Heart right ventricle (tissue), 16 donors: Measurements from ENCODE around the gene ECHDC1. TPM values are rescaled to one million over a fixed set of nuclear protein-coding genes. Genes with fewer than 3 reads are reported as not detected.
A peak's percentile ranks its signal among the peaks of the same experiment; 100 is the strongest.

Source experiments
- ATAC-seq, 8 donors: fragments of 200-7000 bp; cut with Tn5 transposase; one replicate each; pipeline ENCODE4 v1.9.1; 2020; ENCODE audit warnings: mild to moderate bottlenecking in 8 of 8, moderate library complexity in 8 of 8, moderate number of reproducible peaks in 1 of 8
- DNase-seq, 2 donors: peaks; one replicate each; pipeline ENCODE4 v3.0.0-alpha.2; 2020
- H3K27ac ChIP-seq, 10 donors: fragments of 200-600 bp; sonication (generic) in 2 of 10; one replicate each; pipeline versions ENCODE4 v1.5.0 to v1.8.0; 2020 to 2022; ENCODE audit warnings: mild to moderate bottlenecking in 3 of 10
- H3K27me3 ChIP-seq, 7 donors: fragments of 200-600 bp; one replicate each; pipeline ENCODE4 v1.8.0; 2021 to 2022; ENCODE audit warnings: mild to moderate bottlenecking in 2 of 7
- H3K36me3 ChIP-seq, 9 donors: fragments of 200-600 bp; sonication (generic) in 1 of 9; one replicate each; pipeline versions ENCODE4 v1.5.0 to v1.8.0; 2020 to 2022; ENCODE audit warnings: mild to moderate bottlenecking in 2 of 9
- H3K4me1 ChIP-seq, 9 donors: fragments of 200-600 bp; sonication (generic) in 1 of 9; one replicate each; pipeline versions ENCODE4 v1.5.0 to v1.8.0; 2020 to 2022; ENCODE audit warnings: mild to moderate bottlenecking in 4 of 9
- H3K4me3 ChIP-seq, 10 donors: fragments of 200-600 bp; sonication (generic) in 2 of 10; one replicate each; pipeline versions ENCODE4 v1.5.0 to v1.8.0; 2020 to 2022; ENCODE audit warnings: mild to moderate bottlenecking in 7 of 10, moderate library complexity in 2 of 10
- H3K9me3 ChIP-seq, 11 donors: fragments of 200-600 bp in 10 of 11; sonication (generic) in 2 of 11; one replicate each; pipeline versions ENCODE4 v1.5.0 to v1.8.0; 2013 to 2022; ENCODE audit warnings: mild to moderate bottlenecking in 2 of 11, control low read depth in 1 of 11, moderate library complexity in 1 of 11
- WGBS, 2 donors: extraction: QIAGEN DNeasy Blood & Tissue Kit; methylation state at CpG; one replicate each; pipeline ENCODE4 v1.1.7; 2013; ENCODE audit warnings: inconsistent platforms in 1 of 2; 5-methylcytosine and 5-hydroxymethylcytosine counted together
- intact Hi-C, 10 donors: fragments of 100-400 bp; cut with DNase I; formaldehyde crosslinking; loops; one replicate each; pipeline versions ENCODE4 v1.11.1 to v1.14.2; 2022
- long read RNA-seq, 3 donors: library from polyadenylated mRNA; unstranded; transcript quantifications; one replicate each; pipeline ENCODE4 v2.0.0, GENCODE V29; 2020 to 2021
- polyA plus RNA-seq, 2 donors: library from polyadenylated mRNA; stranded (reverse); fragments of 200-250 nt; gene quantifications; one replicate each; pipeline ENCODE4 v1.2.3, GENCODE V29; 2013
- total RNA-seq, 10 donors: library from RNA; stranded (reverse); fragmentation: NEBNext Ultra II Directional in 3 of 10; extraction: Animal tissue kit (Norgen Biotek cat#: 25700) in 3 of 10; gene quantifications; one replicate each; pipeline versions ENCODE4 v1.2.1 to v1.2.4, GENCODE V29; 2021 to 2023
- TF ChIP-seq, protein P1 (sequence below), 9 donors: fragments of 200-600 bp; sonication (generic) in 2 of 9; IDR thresholded peaks; one replicate each; pipeline versions ENCODE4 v1.5.0 to v1.8.0; 2021 to 2022; ENCODE audit warnings: antibody characterized with exemption in 9 of 9, mild to moderate bottlenecking in 5 of 9, moderate library complexity in 1 of 9
- donor health status: Arrhythmogenic right ventricular cardiomyopathy.
- donor health status: ischemic (EF 13 %, LVEDD 7.1; RV severe dilation, severe dysfunction).
- donor health status: healthy with polysubstance abuse.
- donor health status: DM: no; HTN: yes; CAD: no.
- donor health status: DM: no; HTN: no; CAD: no.
- donor health status: ischemic (EF 25% LVEDD 6.9; RV normal size, moderate dysfunction).
- donor health status: ischemic (EF 25% LVEDD 5.7; RV mildly dilated, moderate dysfunction).
- donor health status: healthy.
- donor health status: DM: yes; HTN: yes; CAD: no.
- donor health status: Ischemic cardiomyopathy.
- donor health status: ischemic (EF 35%, LVEDD 5.7; RV mildly dilated, moderate dysfunction).
- donor health status: nonischemic (EF 11% LVEDD 7.7; RV severe dilation, severe dysfunction).
- donor health status: DM: yes; HTN: yes; CAD: no.
- donor health status: PGD.
- donor health status: ischemic (EF 29% LVEDD 5.4; RV normal size, mild dysfunction).
- donor health status: nonischemic (EF 23%, LVEDD 6.1; RV moderate dilation, normal function).

ECHDC1 gene
- total RNA-seq (10 to 100 TPM; 32.2 to 45.3 (median 38.2) TPM), polyA plus RNA-seq (10 to 100 TPM; 19.5 to 36.3 TPM)
- long read RNA-seq, donor 1, transcript ECHDC1-203 (5 exons, 1,354 nt): minor isoform, 10 of 36 reads
- long read RNA-seq, donor 1, transcript ECHDC1-210 (6 exons, 2,341 nt): major isoform, 16 of 36 reads
- long read RNA-seq, donor 1, partial matches to known transcripts: 4 of 36 reads
- long read RNA-seq, donor 1, other reads (novel, unspliced or antisense): 2 of 36 reads
- long read RNA-seq, donor 2, transcript ECHDC1-203 (5 exons, 1,354 nt): minor isoform, 7 of 35 reads
- long read RNA-seq, donor 2, transcript ECHDC1-210 (6 exons, 2,341 nt): major isoform, 18 of 35 reads
- long read RNA-seq, donor 2, partial matches to known transcripts: 5 of 35 reads
- long read RNA-seq, donor 2, other reads (novel, unspliced or antisense): 3 of 35 reads
- long read RNA-seq, donor 3, transcript ECHDC1-210 (6 exons, 2,341 nt): major isoform, 35 of 61 reads
- long read RNA-seq, donor 3, transcript ECHDC1-203 (5 exons, 1,354 nt): minor isoform, 7 of 61 reads
- long read RNA-seq, donor 3, partial matches to known transcripts: 11 of 61 reads
- long read RNA-seq, donor 3, other reads (novel, unspliced or antisense): 4 of 61 reads

DNA sequence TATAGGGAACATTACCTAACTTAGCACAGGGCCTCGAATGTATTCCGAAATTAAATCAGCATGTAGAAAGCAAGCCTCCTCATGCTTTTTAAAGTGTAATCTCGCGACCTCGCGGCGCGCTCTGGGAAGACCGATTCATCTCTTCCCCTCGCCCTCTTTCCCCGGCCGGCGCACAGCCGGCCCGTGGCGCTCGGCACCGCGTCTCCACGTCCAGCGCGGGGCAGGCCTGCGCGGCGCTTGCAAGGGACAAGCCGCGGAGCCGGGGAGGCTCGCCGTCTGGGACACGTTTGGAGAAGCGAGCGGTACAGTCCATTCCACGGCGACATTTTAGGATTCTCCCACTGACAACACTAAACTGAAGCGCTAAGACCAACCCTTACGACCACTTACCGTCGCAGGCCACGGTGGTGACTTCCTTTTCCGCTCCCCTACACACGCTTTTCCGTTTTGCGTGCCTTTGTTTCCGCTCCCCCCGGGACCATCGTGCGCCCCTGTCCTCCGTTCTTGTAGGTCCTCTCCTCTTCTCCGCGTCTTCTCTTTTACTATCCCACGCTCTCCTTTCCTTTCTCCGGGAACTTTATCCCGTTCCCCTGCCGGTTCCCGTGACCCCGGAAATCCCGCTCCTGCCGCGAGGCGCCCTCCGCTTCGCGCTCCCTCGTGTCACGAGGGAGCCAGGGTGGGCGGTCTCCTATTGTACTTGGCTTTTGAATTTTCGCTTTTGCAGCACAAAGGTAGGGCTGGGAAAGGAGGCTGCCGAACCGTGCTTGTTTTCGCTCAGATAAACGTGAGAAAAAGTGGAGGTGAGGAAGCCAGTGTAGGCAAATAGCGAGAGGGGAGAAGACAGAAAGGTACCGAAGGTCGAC is at the start of gene ECHDC1:
Gene ECHDC1, minus strand, starts transcription at position 664 of the 863 bp plus-strand sequence. CDS start 12,581 bp downstream, outside the sequence.
- DNase-seq (peak; percentile 59 to 67), ATAC-seq (peak; percentile 84 to 91 (median 89))
- Histone ChIP-seq H3K9me3 (peaks cover 0 to under 1% (median 0%) of the 10 kb centered on the region in 11 donors), H3K4me1 (peaks cover 6 to 66% (median 31%) of the 10 kb centered on the region in 9 donors), H3K27ac (peak within 1 kb of the TSS; percentile 33 to 92 (median 82)), H3K27me3 (no peaks in the 10 kb centered on the region), H3K4me3 (peak within 1 kb of the TSS; percentile 46 to 86 (median 76)), H3K36me3 (no peaks in the 10 kb centered on the region)
- WGBS, 2 donors: 0 to 1% methylated on average over 74 of the region's 75 CpGs
- intact Hi-C loops: no loop called here
- TF ChIP-seq, protein P1, sequence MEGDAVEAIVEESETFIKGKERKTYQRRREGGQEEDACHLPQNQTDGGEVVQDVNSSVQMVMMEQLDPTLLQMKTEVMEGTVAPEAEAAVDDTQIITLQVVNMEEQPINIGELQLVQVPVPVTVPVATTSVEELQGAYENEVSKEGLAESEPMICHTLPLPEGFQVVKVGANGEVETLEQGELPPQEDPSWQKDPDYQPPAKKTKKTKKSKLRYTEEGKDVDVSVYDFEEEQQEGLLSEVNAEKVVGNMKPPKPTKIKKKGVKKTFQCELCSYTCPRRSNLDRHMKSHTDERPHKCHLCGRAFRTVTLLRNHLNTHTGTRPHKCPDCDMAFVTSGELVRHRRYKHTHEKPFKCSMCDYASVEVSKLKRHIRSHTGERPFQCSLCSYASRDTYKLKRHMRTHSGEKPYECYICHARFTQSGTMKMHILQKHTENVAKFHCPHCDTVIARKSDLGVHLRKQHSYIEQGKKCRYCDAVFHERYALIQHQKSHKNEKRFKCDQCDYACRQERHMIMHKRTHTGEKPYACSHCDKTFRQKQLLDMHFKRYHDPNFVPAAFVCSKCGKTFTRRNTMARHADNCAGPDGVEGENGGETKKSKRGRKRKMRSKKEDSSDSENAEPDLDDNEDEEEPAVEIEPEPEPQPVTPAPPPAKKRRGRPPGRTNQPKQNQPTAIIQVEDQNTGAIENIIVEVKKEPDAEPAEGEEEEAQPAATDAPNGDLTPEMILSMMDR (IDR thresholded peaks at IDR 0.05): peak in 2 of 9 donors; percentile 9 to 18

DNA sequence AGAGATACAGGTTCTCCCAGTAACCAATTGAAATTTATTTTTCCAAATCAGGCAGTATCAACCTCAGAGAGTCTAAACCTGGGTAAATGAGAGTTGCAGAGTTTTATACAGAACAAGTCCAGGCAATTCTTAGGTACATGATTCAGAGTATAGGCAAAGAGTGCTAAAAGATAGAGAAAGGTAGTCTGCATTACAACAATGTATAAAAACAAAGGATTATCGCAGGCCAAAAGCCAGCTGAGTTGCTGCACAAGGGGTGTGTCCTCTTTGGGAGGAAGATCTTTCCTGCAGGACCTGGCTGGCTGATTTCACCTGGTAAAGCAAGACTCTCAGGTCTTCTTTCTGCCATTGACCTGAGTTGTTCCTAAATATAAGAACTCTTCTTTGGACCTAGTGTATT is 48.9 kb upstream of the ECHDC1 start:
- Histone ChIP-seq H3K4me1 (peaks cover 0 to 12% (median 0%) of the 10 kb centered on the region in 9 donors), H3K36me3 (no peaks in the 10 kb centered on the region), H3K27ac (no peak overlapping the region), H3K9me3 (no peaks in the 10 kb centered on the region), H3K4me3 (no peak overlapping the region), H3K27me3 (no peaks in the 10 kb centered on the region)
- TF ChIP-seq, protein P1 (IDR thresholded peaks at IDR 0.05): no peak
- intact Hi-C loops: no loop called here
- DNase-seq (no peak), ATAC-seq (no peak)
- 92 to 94% methylated on average over 1 of the region's 1 CpG for WGBS, 2 donors

GRCh38 chr6:127391094-127391953 is 47.9 kb upstream of the ECHDC1 start:
- DNase-seq: no peak
- Histone ChIP-seq H3K4me3 (no peak overlapping the region), H3K36me3 (no peaks in the 10 kb centered on the region), H3K27ac (no peak overlapping the region), H3K9me3 (no peaks in the 10 kb centered on the region), H3K27me3 (no peaks in the 10 kb centered on the region), H3K4me1 (peaks cover 0 to 12% (median 0%) of the 10 kb centered on the region in 9 donors)
- peak in 3 of 8 donors; percentile 62 to 75 (median 72) for ATAC-seq
- intact Hi-C loops: no loop called here
- TF ChIP-seq, protein P1 (IDR thresholded peaks at IDR 0.05): no peak
- WGBS, 2 donors: 68 to 70% methylated on average over 5 of the region's 5 CpGs
